Lower leg skin (tissue), 4 donors: ENCODE results near the gene UBE2QL1. TPM values are rescaled to one million over a fixed set of nuclear protein-coding genes. Genes with fewer than 3 reads are reported as not detected.

Experiments
- DNase-seq, 2 donors: peaks; one replicate each; pipeline ENCODE4 v3.0.0-alpha.2; 2019; ENCODE audit warnings: low spot score in 2 of 2
- H3K4me3 ChIP-seq: fragments of 200-600 bp; sonication (generic); 2 replicates; pipeline ENCODE4 v1.5.1; 2017; ENCODE audit warnings: mild to moderate bottlenecking, low read depth; ENCODE audit not compliant: poor library complexity, severe bottlenecking
- CTCF ChIP-seq, 3 donors: fragments of 450-650 bp; IDR thresholded peaks; one replicate each; pipeline ENCODE4 v1.5.1; 2016; ENCODE audit warnings: antibody characterized with exemption in 3 of 3, mild to moderate bottlenecking in 3 of 3, moderate library complexity in 2 of 3
- POLR2A ChIP-seq, 2 donors: fragments of 450-650 bp; IDR thresholded peaks; one replicate each; pipeline ENCODE4 v1.6.1; 2016 to 2017; ENCODE audit warnings: antibody characterized with exemption in 2 of 2, mild to moderate bottlenecking in 1 of 2, moderate library complexity in 1 of 2
- WGBS, 2 donors: methylation state at CpG; one replicate each; pipeline ENCODE4 v1.1.5; 2018; 5-methylcytosine and 5-hydroxymethylcytosine counted together
- intact Hi-C: fragments of 100-400 bp; cut with DNase I; formaldehyde crosslinking; loops from one replicate; pipeline ENCODE4 v1.15.0; 2023; ENCODE audit warnings: low total_unique reads
- total RNA-seq, 4 donors: library from RNA; depleted of rRNA; stranded (reverse); fragments of >200 nt; gene quantifications; one replicate each; pipeline ENCODE4 v1.1.0, GENCODE V29; 2016

The UBE2QL1 gene
- total RNA-seq, 4 donors from 2014 or later, result 0.72 to 3.4 (median 1.3) TPM

- DNase-seq, result no peak
- intact Hi-C loops, result no loop called here
- 55 to 77% methylated on average over 4 of the region's 4 CpGs for WGBS, 2 donors
- no peak for TF ChIP-seq POLR2A (IDR thresholded peaks at IDR 0.05)
- TF ChIP-seq CTCF (IDR thresholded peaks at IDR 0.05), result no peak
- H3K4me3 ChIP-seq, result no peak overlapping the region
Measured at GRCh38 chr5:6404129-6404528, 44.5 kb upstream of the UBE2QL1 start.

GRCh38 chr5:6405591-6405990 is 43.1 kb upstream of the UBE2QL1 start:
- intact Hi-C loops, result no loop called here
- H3K4me3 ChIP-seq, result no peak overlapping the region
- DNase-seq, result peak in 1 of 2 donors; percentile 76
- WGBS, 2 donors, result 43 to 44% methylated on average over 4 of the region's 4 CpGs
- TF ChIP-seq POLR2A (IDR thresholded peaks at IDR 0.05), result no peak
- no peak for TF ChIP-seq CTCF (IDR thresholded peaks at IDR 0.05)

- 73 to 77% methylated on average over 6 of the region's 6 CpGs for WGBS, 2 donors
- intact Hi-C loops, result no loop called here
Measured at GRCh38 chr5:6407558-6408259, 41.0 kb upstream of the UBE2QL1 start.

GRCh38 chr5:6408260-6408596 is 40.4 kb upstream of the UBE2QL1 start:
- 84% methylated on average over 5 of the region's 5 CpGs for WGBS, 2 donors
- H3K4me3 ChIP-seq, result no peak overlapping the region
- peak in 1 of 2 donors; percentile 76 for DNase-seq
- TF ChIP-seq CTCF (IDR thresholded peaks at IDR 0.05) (no peak), POLR2A (IDR thresholded peaks at IDR 0.05) (no peak)
- intact Hi-C loops, result no loop called here

More at GRCh38 chr5:6407558-6408259, 41.0 kb upstream of the UBE2QL1 start:
- DNase-seq, result no peak
- TF ChIP-seq CTCF (IDR thresholded peaks at IDR 0.05), result no peak
- TF ChIP-seq POLR2A (IDR thresholded peaks at IDR 0.05), result no peak
- H3K4me3 ChIP-seq, result no peak overlapping the region

GRCh38 chr5:6408627-6409446 is 39.8 kb upstream of the UBE2QL1 start:
- TF ChIP-seq CTCF (IDR thresholded peaks at IDR 0.05) (no peak), POLR2A (IDR thresholded peaks at IDR 0.05) (no peak)
- 79 to 83% methylated on average over 8 of the region's 8 CpGs for WGBS, 2 donors
- intact Hi-C loops, result no loop called here
- DNase-seq, result peak in 1 of 2 donors; percentile 57
- no peak overlapping the region for H3K4me3 ChIP-seq
